Spinal cord (tissue), 10 donors: Measurements from ENCODE around the gene TSPAN18. TPM values are rescaled to one million over a fixed set of nuclear protein-coding genes. Genes with fewer than 3 reads are reported as not detected.

Experiments
- DNase-seq, 6 donors: peaks; one replicate each; pipeline versions ENCODE4 v3.0.0 to v3.0.0-alpha.2; 2013 to 2015; ENCODE audit warnings: low spot score in 6 of 6, low read depth in 4 of 6
- H3K27ac ChIP-seq: one replicate; pipeline ENCODE4 v1.5.1; 2013; ENCODE audit warnings: low read depth, low read length, control low read depth
- H3K27me3 ChIP-seq: one replicate; pipeline ENCODE4 v1.6.1; 2013; ENCODE audit warnings: low read length; ENCODE audit not compliant: control insufficient read depth, insufficient read depth
- H3K36me3 ChIP-seq: one replicate; pipeline ENCODE4 v1.6.1; 2013; ENCODE audit warnings: low read length; ENCODE audit not compliant: control insufficient read depth, insufficient read depth
- H3K4me1 ChIP-seq: one replicate; pipeline ENCODE4 v1.6.1; 2013; ENCODE audit warnings: low read length; ENCODE audit not compliant: control insufficient read depth, insufficient read depth
- H3K4me3 ChIP-seq: one replicate; pipeline ENCODE4 v1.5.1; 2013; ENCODE audit warnings: low read depth, low read length, control low read depth
- H3K9me3 ChIP-seq: one replicate; pipeline ENCODE4 v1.6.1; 2013; ENCODE audit warnings: low read length; ENCODE audit not compliant: control insufficient read depth, insufficient read depth
- WGBS: methylation state at CpG from one replicate; pipeline ENCODE4 v1.1.5; 2013; ENCODE audit warnings: missing lambda C conversion rate; ENCODE audit not compliant: insufficient coverage; 5-methylcytosine and 5-hydroxymethylcytosine counted together
- polyA plus RNA-seq, 2 donors: library from polyadenylated mRNA; unstranded; fragments of 120-200 nt; gene quantifications; one replicate each; pipeline ENCODE4 v1.2.1, GENCODE V29; 2013; ENCODE audit not compliant: insufficient read length in 2 of 2
- total RNA-seq, 2 donors: library from RNA; depleted of rRNA in 1 of 2; stranded (reverse); fragments of 120-200 nt in 1 of 2; fragments of >200 nt in 1 of 2; gene quantifications; one replicate each; pipeline versions ENCODE4 v1.2.3 to v1.2.4, GENCODE V29; 2013 to 2014
- donor health status: healthy.

Gene TSPAN18
- total and polyA plus RNA-seq, 4 donors: 23.3 to 87.2 (median 60.9) TPM

GRCh38 chr11:44852159-44852747 lies 125.5 kb downstream of the TSPAN18 start:
- H3K27me3 ChIP-seq: no peaks in the 10 kb centered on the region
- H3K27ac ChIP-seq: no peak overlapping the region
- no peak overlapping the region for H3K4me3 ChIP-seq
- peaks cover 10% of the 10 kb centered on the region for H3K36me3 ChIP-seq
- H3K9me3 ChIP-seq: no peaks in the 10 kb centered on the region
- WGBS: 100% methylated on average over 1 of the region's 2 CpGs
- DNase-seq: no peak
- H3K4me1 ChIP-seq: peaks cover 48% of the 10 kb centered on the region

GRCh38 chr11:44852952-44853351 lies 126.2 kb downstream of the TSPAN18 start:
- no peak for DNase-seq

GRCh38 chr11:44853666-44854065 lies 126.9 kb downstream of the TSPAN18 start:
- H3K27me3 ChIP-seq: no peaks in the 10 kb centered on the region
- no peak overlapping the region for H3K4me3 ChIP-seq
- peak in 1 of 6 donors; percentile 79 for DNase-seq
- peaks cover 6% of the 10 kb centered on the region for H3K36me3 ChIP-seq
- H3K9me3 ChIP-seq: no peaks in the 10 kb centered on the region
- peaks cover 44% of the 10 kb centered on the region for H3K4me1 ChIP-seq
- WGBS: 40% methylated on average over 6 of the region's 9 CpGs
- no peak overlapping the region for H3K27ac ChIP-seq

More at GRCh38 chr11:44852952-44853351, 126.2 kb downstream of the TSPAN18 start:
- Histone ChIP-seq H3K4me1 (peaks cover 46% of the 10 kb centered on the region), H3K27ac (no peak overlapping the region), H3K9me3 (no peaks in the 10 kb centered on the region), H3K4me3 (no peak overlapping the region), H3K36me3 (peaks cover 10% of the 10 kb centered on the region), H3K27me3 (no peaks in the 10 kb centered on the region)
- WGBS: 47% methylated on average over 4 of the region's 5 CpGs

- H3K4me3 ChIP-seq: no peak overlapping the region
- peaks cover 44% of the 10 kb centered on the region for H3K4me1 ChIP-seq
- 38% methylated on average over 3 of the region's 5 CpGs for WGBS
- peaks cover 6% of the 10 kb centered on the region for H3K36me3 ChIP-seq
- no peaks in the 10 kb centered on the region for H3K27me3 ChIP-seq
- H3K9me3 ChIP-seq: no peaks in the 10 kb centered on the region
- no peak overlapping the region for H3K27ac ChIP-seq
- DNase-seq: no peak
These were observed 127.3 kb downstream of the TSPAN18 start for GRCh38 chr11:44854086-44854485.

- no peak overlapping the region for H3K4me3 ChIP-seq
- no peaks in the 10 kb centered on the region for H3K9me3 ChIP-seq
- DNase-seq: peak in 1 of 6 donors; percentile 94
- 60% methylated on average over 1 of the region's 5 CpGs for WGBS
- no peak overlapping the region for H3K27ac ChIP-seq
- no peaks in the 10 kb centered on the region for H3K27me3 ChIP-seq
- peaks cover 3% of the 10 kb centered on the region for H3K36me3 ChIP-seq
- peaks cover 43% of the 10 kb centered on the region for H3K4me1 ChIP-seq
These were observed 128.2 kb downstream of the TSPAN18 start for GRCh38 chr11:44854741-44855492.

- H3K27ac ChIP-seq: no peak overlapping the region
- peaks cover 39% of the 10 kb centered on the region for H3K4me1 ChIP-seq
- no peak overlapping the region for H3K4me3 ChIP-seq
- no peak for DNase-seq
- H3K27me3 ChIP-seq: no peaks in the 10 kb centered on the region
- peaks cover 4% of the 10 kb centered on the region for H3K36me3 ChIP-seq
- H3K9me3 ChIP-seq: no peaks in the 10 kb centered on the region
These were observed 128.7 kb downstream of the TSPAN18 start for GRCh38 chr11:44855493-44855849.

GRCh38 chr11:44857490-44858090 lies 130.8 kb downstream of the TSPAN18 start:
- Histone ChIP-seq H3K4me1 (peaks cover 43% of the 10 kb centered on the region), H3K27ac (no peak overlapping the region), H3K36me3 (peaks cover 12% of the 10 kb centered on the region), H3K9me3 (no peaks in the 10 kb centered on the region), H3K4me3 (no peak overlapping the region), H3K27me3 (no peaks in the 10 kb centered on the region)
- 72% methylated on average over 8 of the region's 11 CpGs for WGBS
- DNase-seq: no peak

GRCh38 chr11:44858796-44859527 lies 132.2 kb downstream of the TSPAN18 start:
- Histone ChIP-seq H3K36me3 (peaks cover 12% of the 10 kb centered on the region), H3K4me1 (peaks cover 41% of the 10 kb centered on the region), H3K27ac (no peak overlapping the region), H3K9me3 (no peaks in the 10 kb centered on the region), H3K27me3 (no peaks in the 10 kb centered on the region), H3K4me3 (no peak overlapping the region)
- WGBS: 70% methylated on average over 10 of the region's 14 CpGs
- DNase-seq: peak in 2 of 6 donors; percentile 77 to 84

GRCh38 chr11:44859528-44859925 lies 132.8 kb downstream of the TSPAN18 start:
- Histone ChIP-seq H3K4me3 (no peak overlapping the region), H3K4me1 (peaks cover 37% of the 10 kb centered on the region), H3K27me3 (no peaks in the 10 kb centered on the region), H3K9me3 (no peaks in the 10 kb centered on the region), H3K36me3 (peaks cover 12% of the 10 kb centered on the region), H3K27ac (no peak overlapping the region)
- no peak for DNase-seq
- WGBS: 89% methylated on average over 5 of the region's 5 CpGs
